ENCODE data around the gene FARP1.

The FARP1 gene

DNA sequence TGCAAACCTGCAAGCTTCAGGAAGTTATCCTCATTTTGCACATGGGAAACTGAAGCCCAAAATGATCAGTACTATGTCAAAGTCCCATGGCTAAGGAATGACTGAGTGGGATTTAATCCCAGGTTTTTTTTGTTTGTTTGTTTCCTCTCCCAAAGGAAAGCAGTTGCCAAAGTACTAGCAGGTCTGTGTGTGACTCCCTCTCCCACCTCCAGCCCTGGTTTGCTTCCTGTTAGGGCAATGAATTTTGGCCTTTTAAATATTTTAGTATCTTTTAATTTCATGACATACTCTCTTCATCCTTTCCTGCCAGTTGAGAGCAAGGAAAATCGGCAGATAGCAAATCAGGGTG lies 168.3 kb downstream of the FARP1 start:
- TF ChIP-seq, protein P1, sequence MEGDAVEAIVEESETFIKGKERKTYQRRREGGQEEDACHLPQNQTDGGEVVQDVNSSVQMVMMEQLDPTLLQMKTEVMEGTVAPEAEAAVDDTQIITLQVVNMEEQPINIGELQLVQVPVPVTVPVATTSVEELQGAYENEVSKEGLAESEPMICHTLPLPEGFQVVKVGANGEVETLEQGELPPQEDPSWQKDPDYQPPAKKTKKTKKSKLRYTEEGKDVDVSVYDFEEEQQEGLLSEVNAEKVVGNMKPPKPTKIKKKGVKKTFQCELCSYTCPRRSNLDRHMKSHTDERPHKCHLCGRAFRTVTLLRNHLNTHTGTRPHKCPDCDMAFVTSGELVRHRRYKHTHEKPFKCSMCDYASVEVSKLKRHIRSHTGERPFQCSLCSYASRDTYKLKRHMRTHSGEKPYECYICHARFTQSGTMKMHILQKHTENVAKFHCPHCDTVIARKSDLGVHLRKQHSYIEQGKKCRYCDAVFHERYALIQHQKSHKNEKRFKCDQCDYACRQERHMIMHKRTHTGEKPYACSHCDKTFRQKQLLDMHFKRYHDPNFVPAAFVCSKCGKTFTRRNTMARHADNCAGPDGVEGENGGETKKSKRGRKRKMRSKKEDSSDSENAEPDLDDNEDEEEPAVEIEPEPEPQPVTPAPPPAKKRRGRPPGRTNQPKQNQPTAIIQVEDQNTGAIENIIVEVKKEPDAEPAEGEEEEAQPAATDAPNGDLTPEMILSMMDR (IDR thresholded peaks at IDR 0.05; ENCODE audit: low read depth, low read length) = no peak
- no peak for DNase-seq (ENCODE audit: low read depth in 2 of 2)
- H3K4me3 ChIP-seq (replicated peaks in 1 of 2; ENCODE audit: low read depth in 2 of 2, low read length in 2 of 2) = no peak overlapping the region

DNA sequence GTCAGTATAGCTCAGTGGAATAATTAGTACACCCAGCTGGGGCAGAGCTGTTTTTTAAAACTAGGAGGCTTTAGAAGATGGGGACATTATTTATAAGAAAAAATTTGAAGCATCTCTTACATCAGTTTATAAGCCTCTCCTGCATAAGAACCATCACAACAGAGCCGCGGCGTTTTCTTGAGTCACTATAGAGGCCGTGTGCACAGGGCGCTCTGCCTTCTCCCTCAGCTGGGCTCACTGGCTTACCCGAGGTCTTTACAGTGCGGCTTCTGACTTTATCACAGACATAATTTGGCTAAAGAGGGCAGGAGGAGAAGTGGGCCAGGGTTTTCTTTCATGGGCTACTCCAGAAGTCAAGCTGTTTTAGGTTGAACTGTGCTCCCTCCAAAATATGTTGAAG lies 169.7 kb downstream of the FARP1 start:
- TF ChIP-seq, protein P1 (IDR thresholded peaks at IDR 0.05; ENCODE audit: low read depth, low read length) = no peak
- DNase-seq (ENCODE audit: low read depth in 2 of 2) = no peak
- H3K4me3 ChIP-seq (replicated peaks in 1 of 2; ENCODE audit: low read depth in 2 of 2, low read length in 2 of 2) = no peak overlapping the region

DNA sequence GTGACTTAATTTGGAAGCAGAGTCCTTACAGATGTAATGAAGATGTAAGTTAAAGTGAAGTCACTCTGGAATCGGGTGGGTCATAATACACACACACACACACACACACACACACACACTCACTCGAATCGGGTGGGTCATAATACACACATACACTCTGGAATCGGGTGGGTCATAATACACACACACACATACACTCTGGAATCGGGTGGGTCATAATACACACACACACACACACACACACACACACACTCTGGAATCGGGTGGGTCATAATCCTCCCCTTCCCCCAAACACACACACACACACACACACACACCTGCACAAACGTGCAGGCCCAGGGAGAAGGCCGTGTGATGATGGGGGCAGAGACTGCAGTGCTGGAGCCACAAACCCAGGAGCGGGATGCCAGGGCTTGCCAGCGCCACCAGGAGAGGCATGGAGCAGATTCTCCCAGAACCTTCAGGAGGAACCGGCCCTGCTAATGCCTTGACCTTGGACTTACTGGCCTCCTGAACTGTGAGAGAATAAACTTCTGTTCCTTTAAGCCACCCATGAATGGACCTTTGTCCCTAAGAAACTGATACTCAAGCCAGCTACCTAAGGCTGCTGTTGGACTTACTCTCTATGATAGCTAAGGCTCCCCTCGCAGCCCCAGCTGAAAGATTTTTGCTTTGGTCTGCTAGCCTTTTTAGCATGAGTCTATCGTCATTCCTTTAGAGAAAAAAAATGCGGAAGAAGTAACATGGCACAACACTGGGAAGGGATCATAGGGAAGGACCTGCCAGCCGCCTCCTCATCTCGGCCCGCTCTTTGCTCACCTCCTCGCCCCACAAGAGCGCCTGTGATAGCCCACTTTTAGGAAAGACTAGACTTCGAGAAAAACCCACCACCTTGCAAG lies 170.4 kb downstream of the FARP1 start:
- H3K4me3 ChIP-seq (replicated peaks in 1 of 2; ENCODE audit: low read depth in 2 of 2, low read length in 2 of 2) = no peak overlapping the region
- TF ChIP-seq, protein P1 (IDR thresholded peaks at IDR 0.05; ENCODE audit: low read depth, low read length) = no peak
- no peak for DNase-seq (ENCODE audit: low read depth in 2 of 2)

DNA sequence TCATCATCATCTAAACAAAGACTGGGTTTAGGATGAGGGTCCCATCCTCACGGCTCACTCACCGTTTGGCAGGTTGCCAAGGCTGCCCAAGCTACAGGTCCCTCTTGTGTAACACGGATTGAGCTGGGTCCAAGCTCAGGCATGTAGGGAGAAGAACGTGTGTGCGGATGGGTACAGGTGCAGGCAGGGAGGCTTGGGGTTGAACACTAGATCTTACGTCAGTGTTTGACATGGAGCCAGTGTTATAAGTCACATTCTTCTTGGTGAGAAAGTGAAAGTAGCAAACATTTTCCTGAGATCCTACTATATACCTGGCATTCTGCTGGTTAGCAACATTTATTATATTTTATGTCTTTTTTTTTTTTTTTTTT lies 171.0 kb downstream of the FARP1 start:
- no peak for DNase-seq (ENCODE audit: low read depth in 2 of 2)
- TF ChIP-seq, protein P1 (IDR thresholded peaks at IDR 0.05; ENCODE audit: low read depth, low read length) = no peak
- no peak overlapping the region for H3K4me3 ChIP-seq (replicated peaks in 1 of 2; ENCODE audit: low read depth in 2 of 2, low read length in 2 of 2)

DNA sequence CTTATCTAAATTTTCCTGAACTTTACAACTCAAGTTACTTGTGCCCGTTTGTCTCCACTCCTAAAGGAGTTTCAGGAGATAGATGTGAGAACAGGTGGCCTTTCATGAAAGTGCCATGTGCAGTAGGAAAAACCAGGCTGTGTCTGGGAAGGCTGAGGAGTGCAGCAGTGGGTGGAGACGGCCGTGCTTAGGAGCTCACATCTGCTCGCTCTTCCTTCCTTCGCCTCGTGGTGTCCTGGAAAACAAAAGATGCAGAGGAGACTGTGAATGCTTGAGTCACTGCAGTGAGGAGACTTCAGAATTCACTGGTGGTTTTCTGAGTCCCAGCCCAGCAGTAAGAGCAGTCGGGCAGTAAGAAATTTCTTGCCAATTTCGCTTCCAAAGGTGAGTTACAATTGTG lies 172.6 kb downstream of the FARP1 start:
- TF ChIP-seq, protein P1 (IDR thresholded peaks at IDR 0.05; ENCODE audit: low read depth, low read length) = no peak
- no peak overlapping the region for H3K4me3 ChIP-seq (replicated peaks in 1 of 2; ENCODE audit: low read depth in 2 of 2, low read length in 2 of 2)
- peak; percentile 54 to 63 for DNase-seq (ENCODE audit: low read depth in 2 of 2)

DNA sequence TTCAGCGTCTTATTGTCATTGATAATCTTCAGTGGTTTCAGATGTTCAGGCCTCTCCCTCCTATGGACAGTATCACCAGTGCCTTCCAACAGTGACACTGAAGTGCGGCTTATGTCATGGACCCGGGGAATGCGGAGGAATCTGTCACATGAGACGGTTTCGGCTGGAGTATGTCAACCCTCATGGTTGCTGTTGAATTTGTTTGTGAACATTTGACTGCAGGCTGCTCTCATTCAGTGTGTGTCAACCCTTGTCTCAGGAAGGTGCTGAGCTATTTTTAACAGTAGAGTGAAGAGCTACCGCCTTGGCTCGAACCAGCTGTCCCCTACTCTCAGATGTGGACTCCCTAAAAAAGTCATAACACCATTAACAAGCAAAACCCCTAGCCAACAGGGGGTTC lies 173.0 kb downstream of the FARP1 start:
- TF ChIP-seq, protein P1 (IDR thresholded peaks at IDR 0.05; ENCODE audit: low read depth, low read length) = no peak
- DNase-seq (ENCODE audit: low read depth in 2 of 2) = no peak
- H3K4me3 ChIP-seq (replicated peaks in 1 of 2; ENCODE audit: low read depth in 2 of 2, low read length in 2 of 2) = no peak overlapping the region
